Astrocyte (in vitro differentiated cells and primary cell): ENCODE data around the gene KEL.

Experiments
- CTCF ChIP-seq: IDR thresholded peaks from 2 replicates; pipeline ENCODE4 v1.5.1; 2011; ENCODE audit warnings: low read depth, mild to moderate bottlenecking, inconsistent platforms, low read length, moderate library complexity; ENCODE audit not compliant: insufficient read depth
- EZH2 ChIP-seq: IDR thresholded peaks from 2 replicates; pipeline ENCODE4 v1.6.1; 2012; ENCODE audit warnings: mild to moderate bottlenecking, low read length, inconsistent platforms; ENCODE audit not compliant: insufficient read depth

- TF ChIP-seq CTCF (no peak), EZH2 (no peak)
Measured at GRCh38 chr7:142896151-142896550, 66.0 kb downstream of the KEL start.
